Mesenteric fat pad (tissue), 1 donor: Measurements from ENCODE around the gene RCVRN. TPM values are rescaled to one million over a fixed set of nuclear protein-coding genes. Genes with fewer than 3 reads are reported as not detected.

Experiments used
- DNase-seq: peaks from one replicate; pipeline ENCODE4 v3.0.0-alpha.2; 2020; ENCODE audit warnings: low spot score
- long read RNA-seq: library from polyadenylated mRNA; unstranded; transcript quantifications from one replicate; pipeline ENCODE4 v2.0.0, GENCODE V29; 2020
- total RNA-seq: library from RNA; stranded (reverse); fragmentation: NEBNext Ultra II Directional; extraction: Animal tissue kit (Norgen Biotek cat#: 25700); gene quantifications from one replicate; pipeline ENCODE4 v1.2.1, GENCODE V29; 2021
- donor health status: DM: yes; HTN: yes; CAD: no.

Gene RCVRN
- total RNA-seq, result 0.67 TPM
- long read RNA-seq, result 0 reads

- DNase-seq, result no peak
These were observed at the start of gene RCVRN for GRCh38 chr17:9905078-9905415. Gene RCVRN (minus strand): TSS chr17:9905271. CDS start chr17:9905180, 91 bp downstream.

DNA sequence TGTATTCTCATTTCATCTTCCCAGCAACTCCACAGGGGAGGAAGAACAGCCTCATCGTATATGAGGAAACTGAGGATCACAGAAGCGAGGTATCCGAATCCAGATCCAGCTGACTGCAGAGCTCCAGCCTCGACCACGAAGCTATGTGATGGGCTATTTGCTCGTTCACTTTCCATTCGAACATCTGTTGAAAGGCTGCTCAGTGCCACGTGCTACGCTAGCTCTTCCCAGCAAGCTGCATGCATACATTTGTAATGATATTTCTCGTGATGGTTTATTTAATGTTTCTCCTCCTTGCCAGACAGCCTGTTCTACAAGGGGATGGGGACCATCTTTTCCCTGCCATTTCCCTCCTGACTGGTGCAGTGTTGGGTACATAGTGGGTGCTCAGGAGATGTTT, 48.4 kb upstream of the RCVRN start:
- DNase-seq, result no peak

DNA sequence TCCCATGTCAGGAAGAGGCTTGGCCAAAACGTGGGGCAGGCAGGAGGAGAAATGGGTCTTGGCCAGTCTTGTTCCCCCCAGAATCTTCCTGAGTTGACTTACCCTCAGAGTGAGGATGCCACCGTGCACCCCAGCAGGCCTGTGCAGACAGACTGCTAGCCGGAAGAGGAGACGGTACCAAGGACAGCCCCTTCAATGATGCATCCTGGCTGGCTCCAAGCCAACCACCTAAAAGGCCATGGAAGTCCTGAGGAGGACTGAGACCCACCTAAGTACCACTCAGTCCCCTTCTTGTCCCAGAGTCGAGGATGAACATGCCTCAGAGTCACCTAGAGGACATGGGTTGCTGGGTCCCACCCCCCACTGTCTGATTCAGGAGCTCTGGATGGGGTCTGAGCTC, 46.7 kb upstream of the RCVRN start:
- DNase-seq, result no peak

- DNase-seq, result no peak
These were observed 43.9 kb upstream of the RCVRN start for GRCh38 chr17:9948928-9949327.

GRCh38 chr17:9944704-9945103, 39.6 kb upstream of the RCVRN start:
- no peak for DNase-seq

DNA sequence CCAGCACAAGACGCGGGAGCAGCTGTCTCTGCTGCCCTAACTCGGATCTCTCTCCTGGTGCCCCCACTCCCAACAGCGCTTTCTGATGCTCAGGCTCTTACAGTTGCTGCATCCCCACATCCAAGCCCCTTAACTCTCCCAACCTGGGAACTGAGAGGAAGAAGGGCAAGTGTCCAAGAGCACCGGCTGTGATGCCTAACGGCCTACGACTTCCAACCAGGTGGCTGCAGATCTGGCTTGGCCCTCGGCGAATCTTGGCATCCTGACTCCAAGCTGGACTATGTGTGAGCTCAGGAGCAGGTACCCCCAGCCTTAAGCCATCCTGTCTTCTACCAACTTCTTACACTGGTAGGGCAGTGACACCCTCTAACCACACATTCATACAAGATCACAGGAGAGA, 38.3 kb upstream of the RCVRN start:
- no peak for DNase-seq

- DNase-seq, result no peak
These were observed 37.8 kb upstream of the RCVRN start for GRCh38 chr17:9942885-9943284.

DNA sequence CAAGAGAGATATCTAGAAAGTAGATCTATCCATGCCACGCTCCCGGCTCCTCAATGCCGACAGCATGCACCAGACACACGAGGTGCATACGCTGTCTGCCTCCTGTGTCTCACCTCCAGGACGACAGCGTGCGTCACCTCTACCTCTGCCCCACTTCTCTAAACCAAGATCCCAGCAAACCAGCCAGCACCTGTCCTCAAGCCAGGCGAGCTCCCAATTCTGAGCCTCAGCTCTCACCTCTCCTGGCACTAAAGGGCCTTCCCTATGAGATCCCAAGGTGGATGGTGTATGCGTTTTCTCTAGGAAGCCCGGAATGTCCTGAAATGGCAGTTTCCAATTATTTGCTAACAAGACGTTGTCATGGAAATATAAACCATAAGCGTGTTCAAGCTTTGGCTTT, 36.2 kb upstream of the RCVRN start:
- no peak for DNase-seq

- DNase-seq, result no peak
These were observed 35.8 kb upstream of the RCVRN start for GRCh38 chr17:9940841-9941240.

DNA sequence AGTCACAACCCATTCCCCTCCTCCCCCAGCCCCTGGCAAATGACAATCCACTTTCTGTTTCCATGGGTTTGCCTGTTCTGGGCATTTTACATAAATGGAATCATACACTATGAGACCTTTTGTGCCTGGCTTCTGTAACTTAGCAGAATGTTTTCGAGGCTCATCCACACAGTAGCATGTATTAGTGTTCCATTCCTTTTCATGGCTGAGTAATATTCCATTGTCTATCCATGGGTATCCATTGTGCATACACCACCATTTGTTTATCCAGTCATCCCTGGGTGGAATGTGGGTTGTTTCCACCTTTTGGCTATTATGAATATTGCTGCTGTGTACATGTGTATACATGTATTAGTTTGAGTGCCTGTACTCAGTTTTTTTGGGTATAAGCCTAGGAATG, 33.7 kb upstream of the RCVRN start:
- DNase-seq, result no peak

GRCh38 chr17:9937901-9938300, 32.8 kb upstream of the RCVRN start:
- no peak for DNase-seq

DNA sequence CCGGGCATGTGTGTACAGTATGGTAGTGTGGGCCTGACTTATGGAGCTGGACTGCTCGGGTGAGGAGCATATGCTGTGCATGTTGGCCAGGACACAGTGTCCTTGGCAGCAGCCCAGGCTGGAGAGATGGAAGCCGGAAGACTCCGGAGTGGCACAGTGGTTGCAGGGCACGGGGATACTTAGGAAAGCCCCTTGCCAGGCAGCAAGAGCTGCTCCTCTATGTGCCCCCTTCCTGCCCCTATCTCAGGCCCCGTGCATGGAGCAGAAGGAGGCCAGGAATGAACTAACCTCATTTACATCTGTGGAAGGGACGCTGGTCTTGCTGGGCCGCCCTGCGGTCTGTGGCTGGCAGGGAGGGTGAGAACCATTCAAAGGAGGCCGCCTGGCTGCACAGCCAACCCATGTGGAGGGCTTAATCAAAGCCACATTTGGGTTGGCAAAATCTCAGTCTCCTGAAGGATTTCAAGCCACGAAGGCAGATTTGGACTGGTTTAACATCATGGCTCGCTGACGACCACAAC, 32.2 kb upstream of the RCVRN start:
- DNase-seq, result no peak

GRCh38 chr17:9936095-9936494, 31.0 kb upstream of the RCVRN start:
- DNase-seq, result no peak

GRCh38 chr17:9935408-9935807, 30.3 kb upstream of the RCVRN start:
- no peak for DNase-seq

- DNase-seq, result no peak
These were observed 29.3 kb upstream of the RCVRN start for GRCh38 chr17:9934331-9934730.

GRCh38 chr17:9932491-9932890, 27.4 kb upstream of the RCVRN start:
- DNase-seq, result no peak

DNA sequence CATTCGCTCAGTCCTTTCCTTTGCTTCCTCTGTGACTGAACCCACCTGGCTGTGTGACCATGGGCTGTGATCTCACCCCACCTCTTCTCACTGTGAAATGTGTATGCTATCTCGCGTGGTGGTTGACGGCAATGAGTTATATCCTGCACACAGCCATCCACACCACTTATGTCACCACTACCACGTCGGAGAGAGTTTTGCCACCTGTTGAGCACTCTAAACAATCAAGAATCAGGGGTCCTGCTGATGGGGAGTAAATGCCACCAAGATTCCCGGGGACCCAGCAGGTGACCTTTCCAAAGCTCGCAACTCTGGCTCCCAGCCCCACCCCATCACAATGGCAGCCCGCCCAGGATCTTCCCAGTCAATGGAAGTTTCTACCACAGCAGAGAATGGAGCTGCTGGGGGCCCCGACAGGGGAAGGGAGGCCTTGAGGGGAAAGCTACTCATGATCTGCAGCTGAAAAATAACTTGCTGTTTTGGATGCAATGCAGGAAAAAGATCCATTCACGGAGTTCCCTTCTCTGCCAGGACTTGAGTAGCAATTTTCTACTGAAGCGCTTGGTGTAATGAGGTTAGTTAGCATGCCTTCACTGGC, 26.2 kb upstream of the RCVRN start:
- no peak for DNase-seq

DNA sequence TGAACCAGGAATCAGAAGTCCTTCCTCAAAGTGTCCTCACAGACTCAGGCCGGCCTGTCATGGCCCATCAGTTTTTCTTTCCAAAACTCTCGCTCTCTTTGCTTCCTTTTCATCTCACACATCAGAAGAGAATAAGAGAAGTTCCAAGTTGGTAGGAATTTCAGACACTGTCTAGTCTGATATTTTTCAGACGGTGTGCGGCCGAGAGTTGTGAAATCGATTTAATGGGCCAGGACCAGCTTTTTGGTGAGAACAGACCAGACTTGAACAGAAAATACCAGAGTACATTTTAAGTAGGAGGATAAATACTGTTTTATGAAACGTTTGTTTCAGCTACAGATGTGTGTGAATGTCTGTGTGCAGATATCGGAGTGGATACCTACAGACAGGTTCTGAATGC, 24.8 kb upstream of the RCVRN start:
- no peak for DNase-seq

- DNase-seq, result no peak
These were observed 23.7 kb upstream of the RCVRN start for GRCh38 chr17:9928601-9929333.

DNA sequence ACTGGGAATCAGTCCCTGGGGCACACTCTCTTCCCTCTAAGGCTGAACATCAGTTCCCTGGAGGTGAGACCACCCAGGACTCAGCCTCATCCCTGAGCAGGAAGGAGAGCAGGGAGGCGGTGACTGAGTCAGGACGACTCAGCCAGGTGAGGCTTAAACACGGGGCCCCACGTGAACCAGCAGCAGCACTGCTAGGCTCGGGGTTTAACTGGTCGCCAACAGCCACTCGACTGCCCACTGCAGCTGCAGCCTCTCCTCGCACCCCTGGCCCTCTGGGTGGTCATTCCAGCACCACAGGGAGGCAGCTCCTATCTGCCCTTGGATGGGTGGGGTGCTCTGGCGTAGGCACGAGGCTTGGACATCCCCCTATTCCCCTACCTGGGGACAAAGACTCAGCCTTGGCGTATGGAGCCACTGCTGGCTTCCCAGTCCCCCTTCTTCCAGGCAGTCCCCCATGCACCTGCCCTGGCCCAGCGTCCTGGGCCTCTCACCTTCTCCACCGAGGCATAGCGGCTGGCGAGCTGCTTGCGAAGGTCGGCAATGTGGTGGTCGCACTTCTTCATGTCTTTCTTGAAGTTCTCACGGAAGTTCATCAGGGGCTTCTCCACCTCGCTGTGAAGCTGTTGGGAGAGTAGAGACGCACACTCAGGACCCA, 21.2 kb upstream of the RCVRN start:
- DNase-seq, result no peak

GRCh38 chr17:9925457-9925856, 20.4 kb upstream of the RCVRN start:
- no peak for DNase-seq

GRCh38 chr17:9924735-9925191, 19.7 kb upstream of the RCVRN start:
- DNase-seq, result no peak
